T1000 (cell line): Measurements from ENCODE around the gene ANXA4.
"Not testable (repeated sequence)": the region's sequence is repeated elsewhere in the genome, so short reads cannot be mapped to it uniquely, and the experiment has no call there.

ENCODE experiments used
- DNase-seq: peaks from one replicate; lab custom pipeline; 2025; ENCODE audit warnings: mixed read lengths; lab: John Stamatoyannopoulos, UW

The ANXA4 gene

DNA sequence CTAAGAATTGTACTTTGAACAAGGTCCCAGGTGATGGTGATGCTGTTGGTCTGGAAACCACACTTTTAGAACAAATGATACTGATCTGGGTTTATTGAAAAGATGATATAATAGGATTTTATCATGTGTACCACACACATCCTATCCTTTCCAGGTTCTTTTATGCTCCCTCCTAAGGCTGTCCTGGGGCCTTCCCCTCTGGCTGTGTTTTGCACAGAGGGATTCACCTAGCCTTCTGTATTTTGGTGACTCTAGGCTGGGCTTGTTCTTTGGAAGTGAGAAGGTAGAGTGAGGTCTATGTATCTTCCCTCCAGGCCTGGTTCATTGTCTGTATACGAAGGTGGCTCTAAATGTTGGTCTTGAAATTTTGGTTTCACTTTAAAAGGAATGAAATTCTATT lies 12.7 kb downstream of the ANXA4 start:
- DNase-seq, result no peak

DNA sequence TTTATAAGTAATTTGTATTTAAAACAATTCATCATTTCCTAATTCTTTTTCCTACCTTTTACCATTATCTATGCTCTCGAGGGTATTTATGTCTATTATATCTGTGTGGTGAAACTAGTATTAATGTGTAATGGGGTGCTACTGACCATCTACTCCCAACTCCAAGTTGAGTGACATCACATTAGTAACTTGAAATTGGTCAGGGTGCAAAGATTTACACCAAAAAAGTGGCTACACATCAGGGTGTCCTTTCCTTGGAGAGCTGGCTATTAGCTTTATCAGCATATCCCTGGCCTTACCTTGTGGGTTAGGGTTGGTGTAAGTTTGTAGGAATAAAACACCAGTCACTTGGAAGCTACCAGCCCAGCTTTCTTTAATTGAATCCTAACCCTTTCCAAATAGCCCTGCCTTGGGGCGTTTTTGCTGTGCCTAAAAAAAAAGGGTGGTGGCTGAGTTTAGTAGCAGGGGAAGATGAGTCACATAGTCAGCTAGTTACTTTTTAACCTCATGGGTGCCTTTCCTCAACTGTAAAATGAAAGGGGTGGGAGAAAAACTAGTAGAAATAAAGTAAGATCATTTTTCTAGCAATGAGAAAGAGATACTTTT lies 14.0 kb downstream of the ANXA4 start:
- peak; percentile 42 for DNase-seq

- DNase-seq, result no peak
Observed at GRCh38 chr2:69762025-69762424, 20.1 kb downstream of the ANXA4 start.

GRCh38 chr2:69762513-69763494 lies 20.9 kb downstream of the ANXA4 start:
- no peak for DNase-seq

GRCh38 chr2:69763831-69764230 lies 21.9 kb downstream of the ANXA4 start:
- DNase-seq, result not testable (repeated sequence)

GRCh38 chr2:69764286-69765095 lies 22.6 kb downstream of the ANXA4 start:
- no peak for DNase-seq

GRCh38 chr2:69765096-69765380 lies 23.1 kb downstream of the ANXA4 start:
- DNase-seq, result no peak

- no peak for DNase-seq
Observed at GRCh38 chr2:69766014-69766413, 24.1 kb downstream of the ANXA4 start.

DNA sequence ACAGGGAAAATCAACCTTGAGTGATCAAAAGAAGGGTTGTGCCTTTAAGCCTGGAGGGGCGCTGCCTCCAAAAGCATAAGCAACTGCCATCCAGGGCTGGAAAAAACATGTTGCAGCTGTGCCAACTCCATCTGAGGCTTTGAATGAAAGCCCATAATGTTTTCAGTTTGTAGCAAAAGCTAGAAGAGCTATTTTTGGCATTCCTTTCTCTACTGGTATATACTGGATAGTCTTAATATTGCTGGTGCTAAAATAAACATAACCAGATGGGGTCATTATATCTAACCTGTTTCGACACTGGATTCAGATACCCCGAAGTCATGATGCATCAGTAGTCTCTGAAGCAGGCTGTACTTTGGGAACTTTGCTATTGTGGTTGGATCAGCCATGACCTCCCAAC lies 25.1 kb downstream of the ANXA4 start:
- no peak for DNase-seq

- no peak for DNase-seq
Observed at GRCh38 chr2:69768235-69768634, 26.3 kb downstream of the ANXA4 start.

DNA sequence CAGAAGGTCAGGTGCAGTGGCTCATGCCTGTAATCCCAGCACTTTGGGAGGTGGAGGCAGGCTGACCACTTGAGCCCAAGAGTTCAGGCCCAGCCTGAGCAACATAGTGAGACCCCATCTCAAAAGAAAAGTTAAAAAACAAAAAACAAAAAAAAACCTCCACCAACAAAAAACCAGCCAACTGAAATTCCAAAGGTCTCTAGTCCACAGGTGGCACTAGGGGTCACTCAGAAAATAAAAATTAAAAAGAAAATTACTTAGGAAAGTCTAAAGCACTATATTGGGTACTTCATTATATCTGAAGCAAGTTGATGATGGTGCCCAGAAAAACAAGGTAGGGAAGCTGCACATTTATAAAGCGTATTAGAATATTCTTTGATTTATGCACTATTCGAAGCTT lies 26.9 kb downstream of the ANXA4 start:
- DNase-seq, result no peak

DNA sequence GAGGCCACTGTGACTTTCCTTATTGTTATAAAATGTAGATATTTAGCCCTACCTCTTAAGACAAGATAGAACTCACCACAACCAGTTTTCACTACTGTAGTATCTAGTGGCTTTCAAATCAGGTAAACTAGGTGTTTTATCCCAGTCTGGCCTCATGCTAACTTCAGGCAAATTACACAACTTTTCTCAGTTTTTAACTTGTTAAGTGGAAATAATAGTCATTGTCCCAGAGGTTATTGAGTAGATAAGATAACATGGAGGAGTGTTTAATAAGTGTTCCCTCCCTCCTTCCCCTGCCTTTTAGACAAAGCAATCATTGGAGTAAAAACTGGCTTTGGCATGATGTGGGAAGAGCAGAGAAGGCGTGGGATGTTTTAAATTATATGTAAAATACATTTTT lies 27.3 kb downstream of the ANXA4 start:
- DNase-seq, result no peak

DNA sequence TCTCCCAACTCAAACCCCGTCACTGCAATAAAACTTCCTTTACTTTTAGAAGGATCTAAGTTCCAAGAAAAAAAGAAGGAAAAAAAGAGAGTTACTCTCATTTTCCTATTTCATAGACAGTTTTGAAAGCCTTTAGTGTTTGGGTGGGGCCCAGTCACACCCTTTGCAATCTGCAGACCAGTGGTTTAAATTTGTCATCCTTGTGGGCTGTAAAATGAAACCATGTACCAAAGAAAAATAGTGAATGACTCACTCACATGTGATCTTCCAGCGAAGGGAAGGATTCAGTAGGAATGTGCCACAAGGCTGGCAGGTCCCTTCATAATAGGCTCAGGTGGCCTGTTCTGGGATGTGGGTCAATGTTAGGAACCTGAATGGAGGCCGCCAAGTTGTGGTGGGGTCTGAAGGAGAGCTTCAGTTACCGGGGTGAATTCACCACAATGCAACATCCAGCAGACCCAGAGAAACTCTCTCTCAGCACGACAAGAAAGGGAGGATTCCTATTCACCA lies 28.3 kb downstream of the ANXA4 start:
- DNase-seq, result no peak

DNA sequence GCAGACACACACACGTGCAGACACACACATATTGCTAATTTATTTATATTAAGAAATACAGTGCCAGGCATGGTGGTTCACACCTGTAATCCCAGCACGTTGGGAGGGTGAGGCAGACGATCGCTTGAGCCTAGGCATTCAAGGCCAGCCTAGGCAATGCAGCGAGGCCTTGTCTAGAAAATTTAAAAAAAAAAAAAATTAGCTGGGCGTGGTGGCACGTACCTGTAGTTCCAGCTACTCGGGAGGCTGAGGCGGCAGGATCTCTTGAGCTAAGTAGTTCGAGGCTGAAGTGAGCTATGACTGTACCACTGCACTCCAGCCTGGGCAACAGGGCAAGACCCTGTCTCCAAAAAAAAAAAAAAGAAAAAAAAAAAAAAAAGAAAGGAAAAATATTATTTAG lies 28.8 kb downstream of the ANXA4 start:
- DNase-seq, result no peak

DNA sequence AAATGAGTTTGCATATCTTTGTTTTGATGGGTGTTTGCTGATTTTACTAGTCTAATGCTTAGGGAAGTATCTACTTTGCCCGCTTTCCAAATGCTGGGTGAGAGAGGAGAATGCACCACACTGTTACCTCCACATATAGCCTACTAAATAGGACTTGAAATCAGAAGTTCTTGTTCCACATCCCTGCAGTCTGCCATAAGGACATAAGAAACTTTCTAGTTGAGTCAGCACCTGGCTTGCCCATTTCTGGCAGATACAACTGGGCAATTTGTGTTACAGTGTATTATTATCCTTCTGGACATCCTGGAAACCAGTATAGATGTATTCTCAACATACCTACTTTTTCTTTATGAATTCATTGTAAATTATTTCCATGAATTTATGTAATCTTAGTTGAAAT lies 29.5 kb downstream of the ANXA4 start:
- DNase-seq, result no peak

DNA sequence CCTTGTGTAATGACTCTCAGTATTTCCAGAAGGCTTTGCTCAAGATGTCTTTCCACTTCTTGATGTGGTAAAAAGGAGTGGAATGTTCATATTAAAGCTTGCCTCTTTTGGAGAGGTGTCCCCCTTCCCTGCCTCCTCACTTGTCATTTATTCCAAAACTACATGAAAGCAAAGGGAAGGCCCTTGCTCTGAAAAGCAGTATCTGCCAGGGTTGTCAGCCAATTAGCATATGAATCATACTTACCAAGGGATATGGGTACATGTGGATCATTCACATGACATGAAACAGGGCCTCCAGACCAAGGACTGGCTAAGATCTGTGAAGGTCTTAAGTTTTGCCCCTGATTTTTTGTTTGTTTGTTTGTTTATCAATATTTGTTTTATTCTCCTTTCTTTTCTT lies 31.3 kb downstream of the ANXA4 start:
- DNase-seq, result no peak

DNA sequence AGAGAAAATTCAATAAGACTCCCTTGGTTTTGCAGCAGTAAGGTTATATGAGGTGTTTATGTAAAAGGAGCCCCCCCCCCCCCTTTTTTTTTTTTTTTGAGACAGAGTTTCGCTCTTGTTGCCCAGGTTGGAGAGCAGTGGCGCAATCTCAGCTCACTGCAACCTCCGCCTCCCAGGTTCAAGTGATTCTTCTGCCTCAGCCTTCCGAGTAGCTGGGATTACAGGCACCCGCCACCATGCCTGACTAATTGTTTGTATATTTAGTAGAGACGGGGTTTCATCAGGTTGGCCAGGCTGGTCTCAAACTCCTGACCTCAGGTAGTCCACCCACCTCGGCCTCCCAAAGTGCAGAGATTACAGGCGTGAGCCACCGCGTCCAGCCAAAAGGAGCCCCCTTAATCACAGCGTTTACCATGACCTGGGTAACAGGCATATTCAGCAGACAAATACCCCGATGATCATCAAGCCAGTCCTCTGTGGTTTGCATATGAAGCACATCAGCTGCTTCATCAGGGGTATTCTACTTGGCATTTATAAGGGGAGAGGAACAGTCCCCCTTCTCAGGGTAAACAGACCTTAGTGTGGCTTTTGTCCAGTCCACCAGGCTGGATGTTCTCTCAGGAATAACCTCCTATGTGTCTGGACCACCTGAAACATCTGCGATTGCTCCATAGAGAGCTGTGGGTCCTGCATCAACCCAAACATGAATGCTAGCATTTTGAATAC lies 32.5 kb downstream of the ANXA4 start:
- not testable (repeated sequence) for DNase-seq

DNA sequence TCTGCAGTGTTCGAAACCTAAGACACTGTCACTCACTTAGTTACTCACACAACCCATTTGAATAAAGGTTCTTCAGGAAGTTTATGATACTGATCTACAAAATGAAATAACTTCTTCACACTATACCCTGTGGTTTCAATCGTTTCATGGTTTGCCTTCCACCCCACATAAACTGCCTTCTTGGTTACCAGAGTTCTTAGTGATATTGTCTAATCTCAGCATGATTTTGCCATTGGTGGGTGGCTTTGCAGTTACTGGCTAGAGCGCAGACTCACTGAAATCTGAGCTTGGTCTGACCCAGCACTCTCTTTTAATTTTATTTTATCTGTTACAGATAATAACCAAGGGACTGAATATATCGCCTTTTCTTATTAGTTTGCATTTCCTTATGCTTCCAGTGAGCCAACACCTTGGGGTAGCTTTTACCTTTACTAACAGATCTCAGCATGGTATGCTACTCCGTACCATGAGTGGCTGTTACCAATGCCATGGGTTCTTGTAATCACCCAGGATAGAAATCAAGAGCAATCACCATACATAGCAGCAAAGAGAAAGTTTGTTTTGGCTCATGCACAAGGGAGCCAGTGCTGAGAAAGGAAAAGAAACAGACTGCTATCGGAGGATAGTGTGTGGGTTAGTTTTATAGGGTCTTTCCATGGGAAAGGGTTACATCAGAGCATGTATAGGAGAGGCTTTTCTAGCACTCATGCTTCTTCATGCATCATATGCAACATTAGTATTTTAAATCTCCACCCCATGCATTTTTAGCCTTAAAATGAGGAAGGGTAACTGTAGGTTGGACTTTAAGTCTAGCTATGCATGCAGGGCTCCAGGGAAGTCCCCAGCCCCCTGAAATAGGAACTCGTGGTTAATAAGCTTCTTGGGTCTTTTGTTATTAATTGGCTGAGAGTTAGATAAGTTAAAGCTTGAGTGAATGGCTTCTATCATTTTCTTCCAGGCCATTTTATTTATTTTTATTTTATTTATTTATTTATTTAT lies 33.3 kb downstream of the ANXA4 start:
- DNase-seq, result no peak

DNA sequence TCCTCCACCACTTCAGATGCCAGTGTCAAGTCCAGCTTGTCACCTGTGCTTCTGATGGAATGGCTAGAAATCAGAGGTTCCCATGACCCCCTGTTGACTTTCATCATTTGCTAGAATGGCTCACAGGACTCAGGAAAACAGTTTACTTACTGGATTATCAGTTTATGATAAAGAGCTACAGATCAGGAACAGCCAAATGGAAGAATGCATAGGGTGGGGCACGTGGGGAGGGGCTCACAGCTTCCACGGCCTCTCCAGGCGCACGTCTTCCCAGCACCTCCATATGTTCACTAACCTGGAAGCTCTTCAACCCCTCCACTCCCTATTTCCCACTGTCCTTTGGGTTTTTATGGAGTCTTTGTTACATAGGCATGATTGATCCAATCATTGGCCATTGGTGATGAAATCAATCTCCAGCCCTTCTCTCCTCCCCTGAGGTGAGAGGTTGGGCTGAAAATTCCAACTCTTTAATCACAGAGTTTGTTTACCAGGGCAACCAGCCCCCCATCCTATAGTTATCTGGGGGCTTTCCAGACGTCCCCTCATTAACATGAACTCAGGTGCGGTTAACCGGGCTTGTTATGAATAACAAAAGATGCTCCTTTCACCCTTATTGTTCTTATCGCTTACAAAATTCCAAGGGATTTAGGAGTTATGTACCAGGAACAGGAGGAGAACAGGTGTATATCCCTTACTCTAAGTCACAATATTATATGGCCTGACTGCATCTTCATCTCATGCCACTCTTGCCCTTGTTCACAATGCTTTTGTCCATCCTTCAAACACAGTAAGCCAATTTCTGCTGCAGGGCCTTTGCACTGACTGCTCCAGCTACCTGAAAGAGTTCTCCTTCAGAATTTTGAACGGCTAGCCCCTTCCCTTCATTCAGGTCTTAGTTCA lies 35.2 kb downstream of the ANXA4 start:
- no peak for DNase-seq

- DNase-seq, result no peak
Observed at GRCh38 chr2:69777786-69778105, 35.8 kb downstream of the ANXA4 start.
